HCT116 (cell line): ENCODE measurements around the gene AMOT.

ENCODE experiments used
- POLR2AphosphoS5 ChIP-seq: IDR thresholded peaks from 2 replicates; pipeline ENCODE4 v1.6.1; 2011; ENCODE audit warnings: mild to moderate bottlenecking, low read depth, low read length, moderate library complexity
- ZFX ChIP-seq: fragments of 450-650 bp; IDR thresholded peaks from 2 replicates; pipeline ENCODE4 v1.6.1; 2017

- TF ChIP-seq POLR2AphosphoS5 (no peak), ZFX (no peak)
These were observed 71.6 kb downstream of the AMOT start for GRCh38 chrX:112769034-112769433.
